Heart right ventricle (tissue), 16 donors: ENCODE data around the gene NLRP14. TPM values are rescaled to one million over a fixed set of nuclear protein-coding genes. Genes with fewer than 3 reads are reported as not detected.

Experiments
- ATAC-seq, 8 donors: fragments of 200-7000 bp; cut with Tn5 transposase; one replicate each; pipeline ENCODE4 v1.9.1; 2020; ENCODE audit warnings: mild to moderate bottlenecking in 8 of 8, moderate library complexity in 8 of 8, moderate number of reproducible peaks in 1 of 8
- DNase-seq, 2 donors: peaks; one replicate each; pipeline ENCODE4 v3.0.0-alpha.2; 2020
- H3K27ac ChIP-seq, 10 donors: fragments of 200-600 bp; sonication (generic) in 2 of 10; one replicate each; pipeline versions ENCODE4 v1.5.0 to v1.8.0; 2020 to 2022; ENCODE audit warnings: mild to moderate bottlenecking in 3 of 10
- H3K27me3 ChIP-seq, 7 donors: fragments of 200-600 bp; one replicate each; pipeline ENCODE4 v1.8.0; 2021 to 2022; ENCODE audit warnings: mild to moderate bottlenecking in 2 of 7
- H3K36me3 ChIP-seq, 9 donors: fragments of 200-600 bp; sonication (generic) in 1 of 9; one replicate each; pipeline versions ENCODE4 v1.5.0 to v1.8.0; 2020 to 2022; ENCODE audit warnings: mild to moderate bottlenecking in 2 of 9
- H3K4me1 ChIP-seq, 9 donors: fragments of 200-600 bp; sonication (generic) in 1 of 9; one replicate each; pipeline versions ENCODE4 v1.5.0 to v1.8.0; 2020 to 2022; ENCODE audit warnings: mild to moderate bottlenecking in 4 of 9
- H3K4me3 ChIP-seq, 10 donors: fragments of 200-600 bp; sonication (generic) in 2 of 10; one replicate each; pipeline versions ENCODE4 v1.5.0 to v1.8.0; 2020 to 2022; ENCODE audit warnings: mild to moderate bottlenecking in 7 of 10, moderate library complexity in 2 of 10
- H3K9me3 ChIP-seq, 11 donors: fragments of 200-600 bp in 10 of 11; sonication (generic) in 2 of 11; one replicate each; pipeline versions ENCODE4 v1.5.0 to v1.8.0; 2013 to 2022; ENCODE audit warnings: mild to moderate bottlenecking in 2 of 11, control low read depth in 1 of 11, moderate library complexity in 1 of 11
- CTCF ChIP-seq, 9 donors: fragments of 200-600 bp; sonication (generic) in 2 of 9; IDR thresholded peaks; one replicate each; pipeline versions ENCODE4 v1.5.0 to v1.8.0; 2021 to 2022; ENCODE audit warnings: antibody characterized with exemption in 9 of 9, mild to moderate bottlenecking in 5 of 9, moderate library complexity in 1 of 9
- WGBS, 2 donors: extraction: QIAGEN DNeasy Blood & Tissue Kit; methylation state at CpG; one replicate each; pipeline ENCODE4 v1.1.7; 2013; ENCODE audit warnings: inconsistent platforms in 1 of 2; 5-methylcytosine and 5-hydroxymethylcytosine counted together
- intact Hi-C, 10 donors: fragments of 100-400 bp; cut with DNase I; formaldehyde crosslinking; loops; one replicate each; pipeline versions ENCODE4 v1.11.1 to v1.14.2; 2022
- long read RNA-seq, 3 donors: library from polyadenylated mRNA; unstranded; transcript quantifications; one replicate each; pipeline ENCODE4 v2.0.0, GENCODE V29; 2020 to 2021
- polyA plus RNA-seq, 2 donors: library from polyadenylated mRNA; stranded (reverse); fragments of 200-250 nt; gene quantifications; one replicate each; pipeline ENCODE4 v1.2.3, GENCODE V29; 2013
- total RNA-seq, 10 donors: library from RNA; stranded (reverse); fragmentation: NEBNext Ultra II Directional in 3 of 10; extraction: Animal tissue kit (Norgen Biotek cat#: 25700) in 3 of 10; gene quantifications; one replicate each; pipeline versions ENCODE4 v1.2.1 to v1.2.4, GENCODE V29; 2021 to 2023
- donor health status: Arrhythmogenic right ventricular cardiomyopathy.
- donor health status: ischemic (EF 13 %, LVEDD 7.1; RV severe dilation, severe dysfunction).
- donor health status: healthy with polysubstance abuse.
- donor health status: DM: no; HTN: yes; CAD: no.
- donor health status: DM: no; HTN: no; CAD: no.
- donor health status: ischemic (EF 25% LVEDD 6.9; RV normal size, moderate dysfunction).
- donor health status: ischemic (EF 25% LVEDD 5.7; RV mildly dilated, moderate dysfunction).
- donor health status: healthy.
- donor health status: DM: yes; HTN: yes; CAD: no.
- donor health status: Ischemic cardiomyopathy.
- donor health status: ischemic (EF 35%, LVEDD 5.7; RV mildly dilated, moderate dysfunction).
- donor health status: nonischemic (EF 11% LVEDD 7.7; RV severe dilation, severe dysfunction).
- donor health status: DM: yes; HTN: yes; CAD: no.
- donor health status: PGD.
- donor health status: ischemic (EF 29% LVEDD 5.4; RV normal size, mild dysfunction).
- donor health status: nonischemic (EF 23%, LVEDD 6.1; RV moderate dilation, normal function).

The NLRP14 gene
- total RNA-seq, result under 1 TPM in 2 of 10 donors, not detected in 8; 0.07 to 0.11 TPM
- not detected for polyA plus RNA-seq
- long read RNA-seq, donor 1, result 0 reads
- long read RNA-seq, donor 2, result 0 reads
- long read RNA-seq, donor 3, result 0 reads

GRCh38 chr11:7020183-7020917, at the start of gene NLRP14, which contains the start of gene ZNF214:
Gene NLRP14 (plus strand): TSS chr11:7020479. CDS start chr11:7038587, 18,108 bp downstream.
Gene ZNF214 (minus strand): TSS chr11:7020346. CDS start chr11:7002835, 17,511 bp downstream.
- 1% methylated on average over 47 of the region's 47 CpGs for WGBS, 2 donors

GRCh38 chr11:6979365-6979764, 40.9 kb upstream of the NLRP14 start:
- Histone ChIP-seq H3K4me3 (no peak overlapping the region), H3K27ac (no peak overlapping the region), H3K27me3 (no peaks in the 10 kb centered on the region), H3K36me3 (no peaks in the 10 kb centered on the region), H3K9me3 (no peaks in the 10 kb centered on the region), H3K4me1 (no peaks in the 10 kb centered on the region)
- TF ChIP-seq CTCF (IDR thresholded peaks at IDR 0.05), result no peak
- no peak for DNase-seq
- 66 to 75% methylated on average over 2 of the region's 2 CpGs for WGBS, 2 donors
- no peak for ATAC-seq
- intact Hi-C loops, result no loop called here

More at GRCh38 chr11:7020183-7020917, at the start of gene NLRP14, which contains the start of gene ZNF214:
- peak within 1 kb of the TSS in 8 of 10 donors; percentile 56 to 73 (median 68) for H3K27ac ChIP-seq
- H3K9me3 ChIP-seq, result no peaks in the 10 kb centered on the region
- peak; percentile 96 to 99 (median 98) for ATAC-seq
- no peaks in the 10 kb centered on the region for H3K36me3 ChIP-seq
- peaks cover 0 to 18% (median 8%) of the 10 kb centered on the region in 9 donors for H3K4me1 ChIP-seq
- intact Hi-C loops, result no loop called here
- no peak for TF ChIP-seq CTCF (IDR thresholded peaks at IDR 0.05)
- peak within 1 kb of the TSS; percentile 36 to 76 (median 63) for H3K4me3 ChIP-seq
- DNase-seq, result peak; percentile 91 to 93
- peaks cover 0 to 21% (median 0%) of the 10 kb centered on the region in 7 donors for H3K27me3 ChIP-seq

- intact Hi-C loops, result no loop called here
- H3K4me3 ChIP-seq, result no peak overlapping the region
- no peak overlapping the region for H3K27ac ChIP-seq
These were observed 33.8 kb upstream of the NLRP14 start for GRCh38 chr11:6986487-6986886.

GRCh38 chr11:6988506-6988905, 31.8 kb upstream of the NLRP14 start:
- no peak for ATAC-seq
- Histone ChIP-seq H3K36me3 (no peaks in the 10 kb centered on the region), H3K9me3 (peaks cover 0 to 5% (median 0%) of the 10 kb centered on the region in 11 donors), H3K27me3 (no peaks in the 10 kb centered on the region), H3K4me1 (no peaks in the 10 kb centered on the region), H3K4me3 (no peak overlapping the region), H3K27ac (no peak overlapping the region)
- TF ChIP-seq CTCF (IDR thresholded peaks at IDR 0.05), result no peak
- no peak for DNase-seq
- intact Hi-C loops, result no loop called here

More at GRCh38 chr11:6986487-6986886, 33.8 kb upstream of the NLRP14 start:
- no peak for DNase-seq
- H3K4me1 ChIP-seq, result no peaks in the 10 kb centered on the region
- ATAC-seq, result no peak
- peaks cover 0 to 5% (median 0%) of the 10 kb centered on the region in 11 donors for H3K9me3 ChIP-seq
- WGBS, 2 donors, result 67 to 89% methylated on average over 1 of the region's 1 CpG
- no peak for TF ChIP-seq CTCF (IDR thresholded peaks at IDR 0.05)
- no peaks in the 10 kb centered on the region for H3K36me3 ChIP-seq
- H3K27me3 ChIP-seq, result no peaks in the 10 kb centered on the region
